ENCODE results near the gene SMARCA5. TPM values are rescaled to one million over a fixed set of nuclear protein-coding genes. Genes with fewer than 3 reads are reported as not detected.

Gene SMARCA5
- total RNA-seq, 1 donor from 2014 or later: 15.5 TPM

GRCh38 chr4:143558286-143558685, 44.8 kb downstream of the SMARCA5 start:
- H3K27ac ChIP-seq: peak overlapping the region in 1 of 2 donors; percentile 31
- peak overlapping the region; percentile 73 to 76 for H3K4me3 ChIP-seq
- intact Hi-C loops (cut with DNase I): loop anchor here (10.0 kb wide), 1 partner anchor 347 kb away; the partner anchor contains the start of gene GYPE

GRCh38 chr4:143558823-143559756, 45.6 kb downstream of the SMARCA5 start:
- intact Hi-C loops (cut with DNase I): loop anchor here (10.0 kb wide), 1 partner anchor 346 kb away; the partner anchor contains the start of gene GYPE

More at GRCh38 chr4:143558286-143558685, 44.8 kb downstream of the SMARCA5 start:
- no peaks in the 10 kb centered on the region for H3K27me3 ChIP-seq
- no peaks in the 10 kb centered on the region for H3K9me3 ChIP-seq
- TF ChIP-seq CTCF (IDR thresholded peaks at IDR 0.05): no peak
- H3K36me3 ChIP-seq: peaks cover 3 to 14% of the 10 kb centered on the region in 2 donors
- no peaks in the 10 kb centered on the region for H3K4me1 ChIP-seq
- no peak for DNase-seq (ENCODE audit: low spot score in 2 of 2)

GRCh38 chr4:143559757-143560147, 46.2 kb downstream of the SMARCA5 start:
- Histone ChIP-seq H3K36me3 (peaks cover 0 to under 1% of the 10 kb centered on the region in 2 donors), H3K27ac (peak overlapping the region in 1 of 2 donors; percentile 31)

More at GRCh38 chr4:143558823-143559756, 45.6 kb downstream of the SMARCA5 start:
- peak; percentile 36 to 68 (median 50) for TF ChIP-seq CTCF (IDR thresholded peaks at IDR 0.05)
- Histone ChIP-seq H3K27ac (peak overlapping the region; percentile 31 to 60), H3K27me3 (no peaks in the 10 kb centered on the region), H3K36me3 (peaks cover 3 to 6% of the 10 kb centered on the region in 2 donors), H3K4me3 (peak overlapping the region; percentile 73 to 76), H3K4me1 (no peaks in the 10 kb centered on the region), H3K9me3 (no peaks in the 10 kb centered on the region)
- DNase-seq (ENCODE audit: low spot score in 2 of 2): peak in 1 of 2 donors; percentile 82

GRCh38 chr4:143564472-143564871, 51.0 kb downstream of the SMARCA5 start:
- no peak for DNase-seq (ENCODE audit: low spot score in 2 of 2)
- TF ChIP-seq CTCF (IDR thresholded peaks at IDR 0.05): no peak
- Histone ChIP-seq H3K4me3 (no peak overlapping the region), H3K27me3 (no peaks in the 10 kb centered on the region), H3K9me3 (no peaks in the 10 kb centered on the region), H3K27ac (no peak overlapping the region), H3K4me1 (no peaks in the 10 kb centered on the region), H3K36me3 (no peaks in the 10 kb centered on the region)
- intact Hi-C loops (cut with DNase I): no loop called here

More at GRCh38 chr4:143559757-143560147, 46.2 kb downstream of the SMARCA5 start:
- no peak for DNase-seq (ENCODE audit: low spot score in 2 of 2)
- TF ChIP-seq CTCF (IDR thresholded peaks at IDR 0.05): no peak
- Histone ChIP-seq H3K4me3 (peak overlapping the region; percentile 73 to 76), H3K9me3 (no peaks in the 10 kb centered on the region), H3K4me1 (no peaks in the 10 kb centered on the region), H3K27me3 (no peaks in the 10 kb centered on the region)
- intact Hi-C loops (cut with DNase I): loop anchor here (10.0 kb wide), 1 partner anchor 345 kb away; the partner anchor contains the start of gene GYPE

- Histone ChIP-seq H3K27me3 (no peaks in the 10 kb centered on the region), H3K36me3 (no peaks in the 10 kb centered on the region), H3K4me3 (no peak overlapping the region), H3K9me3 (no peaks in the 10 kb centered on the region), H3K27ac (no peak overlapping the region), H3K4me1 (no peaks in the 10 kb centered on the region)
- no peak for DNase-seq (ENCODE audit: low spot score in 2 of 2)
- no peak for TF ChIP-seq CTCF (IDR thresholded peaks at IDR 0.05)
- intact Hi-C loops (cut with DNase I): no loop called here
These were observed 61.8 kb downstream of the SMARCA5 start for GRCh38 chr4:143575331-143575730.
